CD4-positive, alpha-beta T cell treated with Interleukin-1 beta for 1 hour (primary cell): Measurements from ENCODE around the gene TMEM184B.
A peak's percentile ranks its signal among the peaks of the same experiment; 100 is the strongest.
"Not testable (repeated sequence)": the region's sequence is repeated elsewhere in the genome, so short reads cannot be mapped to it uniquely, and the experiment has no call there.

Source experiments
- DNase-seq, 2 donors: peaks; one replicate each; pipeline ENCODE4 v3.0.0-alpha.2; 2020 to 2022

Gene TMEM184B

GRCh38 chr22:38201711-38202436, 70.9 kb downstream of the TMEM184B start, which contains the start of gene MAFF:
MAFF (plus strand) TSS chr22:38201994; CDS start chr22:38213854, 11,860 bp downstream.
- peak; percentile 93 for DNase-seq

- no peak for DNase-seq
Measured at GRCh38 chr22:38201371-38201710, 71.5 kb downstream of the TMEM184B start.

- DNase-seq, result no peak
Measured at GRCh38 chr22:38199826-38200559, 72.8 kb downstream of the TMEM184B start.

- DNase-seq, result no peak
Measured at GRCh38 chr22:38196791-38197419, 75.9 kb downstream of the TMEM184B start.

GRCh38 chr22:38193580-38193979, 79.2 kb downstream of the TMEM184B start:
- DNase-seq, result no peak

GRCh38 chr22:38192475-38192863, 80.3 kb downstream of the TMEM184B start:
- no peak for DNase-seq

GRCh38 chr22:38191731-38192474, 80.9 kb downstream of the TMEM184B start:
- DNase-seq, result no peak

GRCh38 chr22:38191055-38191454, 81.8 kb downstream of the TMEM184B start:
- DNase-seq, result no peak

- no peak for DNase-seq
Measured at GRCh38 chr22:38190581-38190980, 82.2 kb downstream of the TMEM184B start.

- no peak for DNase-seq
Measured at GRCh38 chr22:38189104-38189503, 83.7 kb downstream of the TMEM184B start.

GRCh38 chr22:38187413-38188212, 85.2 kb downstream of the TMEM184B start:
- DNase-seq, result no peak

GRCh38 chr22:38186429-38186828, 86.4 kb downstream of the TMEM184B start:
- DNase-seq, result no peak

GRCh38 chr22:38184788-38185187, 88.0 kb downstream of the TMEM184B start:
- no peak for DNase-seq

- DNase-seq, result peak; percentile 99
Measured at GRCh38 chr22:38181453-38182200, 91.2 kb downstream of the TMEM184B start, which contains the start of gene PLA2G6. PLA2G6 (minus strand) TSS chr22:38181830; CDS start chr22:38169426, 12,404 bp downstream.

GRCh38 chr22:38180841-38181452, 91.9 kb downstream of the TMEM184B start:
- DNase-seq, result peak; percentile 56 to 65

- DNase-seq, result not testable (repeated sequence)
Measured at GRCh38 chr22:38178605-38178937, 94.2 kb downstream of the TMEM184B start.

GRCh38 chr22:38177926-38178604, 94.7 kb downstream of the TMEM184B start:
- DNase-seq, result no peak

- DNase-seq, result not testable (repeated sequence)
Measured at GRCh38 chr22:38177571-38177925, 95.3 kb downstream of the TMEM184B start.

- DNase-seq, result peak; percentile 17 to 28
Measured at GRCh38 chr22:38177044-38177443, 95.8 kb downstream of the TMEM184B start.

- DNase-seq, result peak; percentile 61 to 81
Measured at GRCh38 chr22:38176170-38176741, 96.6 kb downstream of the TMEM184B start.
